GM03348 (cell line): ENCODE data around the gene LIF.
"Not testable (repeated sequence)": the region's sequence is repeated elsewhere in the genome, so short reads cannot be mapped to it uniquely, and the experiment has no call there.

Source experiments
- DNase-seq: peaks from one replicate; pipeline ENCODE4 v3.0.0; 2012; ENCODE audit warnings: low spot score

LIF gene

DNA sequence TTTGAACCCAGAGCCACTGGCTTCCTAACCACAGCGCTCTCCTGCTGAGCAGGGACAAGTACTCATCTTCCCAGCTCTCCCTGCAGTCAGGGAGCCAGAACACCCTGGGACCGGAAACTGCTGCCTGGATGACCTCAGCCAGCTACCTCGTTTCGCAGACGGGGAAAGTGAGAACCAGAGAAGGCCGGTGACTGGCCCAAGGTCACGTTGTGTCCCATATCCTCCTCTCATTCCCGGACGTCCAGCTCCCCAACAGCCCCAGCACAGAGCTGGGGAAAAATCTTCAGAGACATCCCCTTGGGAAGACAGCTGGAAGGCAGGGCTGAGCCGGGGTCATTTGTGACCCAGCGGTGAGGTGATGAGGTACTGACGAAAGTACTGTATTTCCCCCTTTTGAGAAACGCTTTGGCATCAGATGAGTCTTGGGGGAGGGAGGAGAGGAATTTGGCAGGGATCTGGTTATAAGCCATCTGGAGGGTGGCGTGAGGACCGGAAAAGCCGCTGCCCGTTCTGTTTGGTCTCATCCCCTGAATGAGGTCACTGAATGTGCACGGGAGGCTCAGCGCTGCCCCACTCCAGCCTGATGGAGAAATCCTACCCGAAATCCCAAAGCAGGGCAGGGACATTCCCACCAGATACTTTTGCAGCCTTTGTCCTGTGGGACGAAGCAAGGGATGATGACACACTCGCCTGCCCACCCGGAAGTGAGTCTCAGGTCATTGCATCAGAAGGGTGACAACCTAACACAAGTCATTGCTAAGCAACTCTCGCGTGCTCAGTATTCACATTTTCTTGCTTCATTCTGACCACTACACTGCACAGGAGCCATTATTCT is 41.1 kb downstream of the LIF start:
- DNase-seq, result peak; percentile 84

DNA sequence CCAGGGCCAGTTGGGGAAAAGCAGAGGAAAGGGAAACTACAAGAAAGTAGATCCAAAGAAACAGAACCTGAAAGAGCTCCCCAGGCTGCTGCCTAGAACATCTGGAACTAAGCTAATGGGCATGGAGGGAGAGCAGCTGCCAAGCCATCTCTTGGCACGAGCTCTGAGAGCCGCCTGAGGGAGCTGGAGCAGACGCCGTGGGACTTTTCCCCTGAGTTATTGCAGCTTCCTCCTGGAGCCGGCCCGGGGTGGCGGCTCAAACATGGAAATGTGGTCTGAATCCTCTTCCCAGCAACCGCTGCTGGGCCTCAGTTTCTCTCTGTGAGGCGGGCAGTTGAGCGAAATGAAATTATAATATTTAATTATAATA is 41.8 kb downstream of the LIF start:
- peak; percentile 81 for DNase-seq

DNA sequence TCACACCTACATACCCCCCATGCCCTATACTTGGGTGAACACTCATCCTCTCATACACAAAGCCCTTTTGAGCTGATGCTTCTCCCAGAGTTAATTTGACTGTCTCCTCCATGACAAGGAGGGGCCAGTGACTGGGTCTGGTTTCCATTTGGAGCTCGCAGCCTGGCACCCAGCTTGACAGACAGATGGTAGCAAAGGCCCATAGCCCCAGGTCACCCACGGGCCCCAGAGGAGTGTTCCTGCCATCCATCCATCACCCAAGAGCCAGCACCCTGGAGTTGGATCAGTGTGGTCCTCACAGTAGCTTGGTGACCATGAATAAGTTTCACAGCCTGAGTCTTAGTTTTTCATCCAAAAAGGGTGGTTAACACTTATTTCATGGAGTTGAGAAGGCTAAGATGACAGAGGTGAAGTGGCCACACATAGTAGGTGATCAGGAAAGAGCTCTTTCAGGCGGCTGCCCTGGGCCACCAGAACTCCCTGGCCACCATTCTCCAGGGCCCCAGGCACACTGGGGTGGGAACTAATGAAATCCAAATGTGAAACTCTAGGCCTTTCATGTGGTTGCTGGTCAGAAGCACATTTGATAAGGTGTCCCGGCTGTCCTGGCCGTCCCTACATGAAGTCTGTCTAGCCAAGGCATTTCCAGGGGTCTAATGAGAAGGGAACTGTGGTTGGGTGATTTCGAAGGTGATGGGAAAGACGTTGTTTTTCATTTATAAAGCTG is 42.4 kb downstream of the LIF start:
- no peak for DNase-seq

DNA sequence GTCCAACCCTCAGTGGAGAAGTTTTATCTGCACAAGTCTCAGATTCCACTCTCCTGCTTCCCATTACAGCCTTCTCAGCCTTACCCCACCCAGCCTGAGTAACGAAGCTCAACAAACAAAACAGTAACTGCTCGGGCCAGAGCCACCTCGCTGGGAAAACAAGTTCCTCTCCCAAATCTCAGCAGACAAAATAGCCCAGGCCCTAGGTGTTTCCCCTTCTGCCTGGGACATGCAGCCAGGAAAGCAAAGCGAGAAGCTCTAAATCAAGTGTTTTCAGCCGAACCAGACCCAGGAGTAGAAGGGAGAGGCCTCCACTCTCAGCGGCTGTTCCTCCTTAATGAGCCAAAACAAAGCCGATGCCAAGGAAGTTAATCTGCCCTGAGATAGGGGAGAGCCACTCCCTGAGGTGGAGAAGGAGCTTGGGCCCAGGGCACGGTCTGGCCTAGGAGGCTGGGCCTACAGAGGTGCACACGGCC is 44.0 kb downstream of the LIF start:
- no peak for DNase-seq

DNA sequence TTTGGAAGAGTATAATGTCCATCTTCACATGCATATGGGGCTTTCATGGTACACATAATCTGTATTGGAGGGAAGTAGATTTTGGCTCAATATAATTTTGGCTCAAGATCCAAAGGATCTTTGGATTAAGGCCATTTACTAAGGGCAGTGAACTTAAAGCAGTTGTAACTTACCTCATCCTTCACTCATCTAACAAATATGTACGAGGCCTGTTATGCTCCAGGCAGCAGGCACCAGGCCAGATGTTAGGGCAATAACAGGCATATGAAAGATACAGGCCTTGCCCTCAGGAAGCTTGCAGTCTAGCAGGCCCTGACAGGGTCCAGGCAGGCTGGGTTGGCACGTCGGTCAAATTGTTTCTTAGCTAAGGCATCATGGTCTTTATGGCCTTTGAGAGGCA is 44.6 kb downstream of the LIF start:
- DNase-seq, result no peak

DNA sequence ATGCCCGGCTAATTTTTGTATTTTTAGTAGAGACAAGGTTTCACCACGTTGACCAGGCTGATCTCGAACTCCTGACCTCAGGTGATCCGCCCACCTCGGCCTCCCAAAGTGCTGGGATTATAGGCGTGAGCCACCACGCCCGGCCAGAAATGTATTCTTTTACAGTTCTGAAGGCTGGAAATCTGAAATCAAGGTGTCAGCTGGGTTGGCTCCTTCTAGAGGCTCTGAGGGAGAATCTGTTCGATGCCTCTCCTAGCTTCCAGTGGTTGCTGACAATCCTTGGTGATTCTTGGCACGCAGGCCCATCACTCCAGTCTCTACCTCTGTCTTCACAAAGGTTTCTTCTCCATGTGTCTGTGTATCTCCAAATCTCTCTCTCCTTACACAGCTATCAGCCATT is 45.7 kb downstream of the LIF start:
- DNase-seq, result not testable (repeated sequence)

DNA sequence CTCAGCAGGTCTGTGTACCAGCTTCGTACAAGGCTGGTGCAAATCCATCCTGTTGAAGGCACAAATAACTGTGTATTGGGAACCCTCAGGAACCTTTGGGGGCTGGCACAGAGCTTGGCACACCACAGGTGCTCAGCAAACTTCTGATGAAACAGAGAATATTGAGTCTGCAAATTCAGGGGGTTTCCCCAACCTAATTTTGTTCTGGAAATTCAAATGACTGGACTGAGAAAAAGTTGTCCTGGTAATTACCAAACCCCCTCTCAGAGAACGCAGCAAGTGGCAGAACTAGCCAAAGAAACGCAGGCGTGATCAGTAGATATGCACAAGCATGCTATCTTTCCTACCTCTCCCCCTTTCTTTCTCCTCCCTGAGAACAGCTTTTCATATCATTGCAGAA is 47.6 kb downstream of the LIF start:
- DNase-seq, result no peak

DNA sequence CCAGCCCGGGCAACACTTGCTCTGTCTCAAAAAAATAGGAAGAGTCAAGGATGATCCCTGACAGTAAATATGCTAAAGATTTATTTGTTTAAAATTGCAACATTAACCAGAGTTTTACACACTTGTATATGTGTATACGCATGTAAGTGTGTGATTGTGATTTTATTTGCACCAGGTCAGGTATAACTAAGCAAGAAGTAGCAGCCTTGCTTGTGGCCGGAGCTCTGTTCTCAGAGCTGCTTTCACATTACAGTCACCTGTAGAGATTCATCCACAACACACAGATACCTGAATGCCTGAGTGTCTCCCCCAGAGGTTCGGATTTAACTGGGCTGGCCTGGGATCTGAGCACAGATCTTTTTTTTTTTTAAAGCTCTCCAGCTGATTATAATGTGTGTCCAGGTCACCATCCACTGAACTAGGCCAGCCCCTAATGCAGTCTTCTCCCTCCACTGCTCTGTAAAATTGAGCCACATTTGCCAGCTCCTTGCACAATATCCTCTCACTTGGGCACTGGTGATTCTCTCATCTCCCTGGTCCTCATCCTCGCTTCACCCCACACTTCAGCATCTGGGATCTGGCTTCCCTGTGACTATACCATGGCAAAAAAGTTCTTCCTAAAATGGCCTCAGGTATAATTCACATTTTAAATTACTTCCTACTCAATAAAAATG is 48.3 kb downstream of the LIF start:
- DNase-seq, result no peak

DNA sequence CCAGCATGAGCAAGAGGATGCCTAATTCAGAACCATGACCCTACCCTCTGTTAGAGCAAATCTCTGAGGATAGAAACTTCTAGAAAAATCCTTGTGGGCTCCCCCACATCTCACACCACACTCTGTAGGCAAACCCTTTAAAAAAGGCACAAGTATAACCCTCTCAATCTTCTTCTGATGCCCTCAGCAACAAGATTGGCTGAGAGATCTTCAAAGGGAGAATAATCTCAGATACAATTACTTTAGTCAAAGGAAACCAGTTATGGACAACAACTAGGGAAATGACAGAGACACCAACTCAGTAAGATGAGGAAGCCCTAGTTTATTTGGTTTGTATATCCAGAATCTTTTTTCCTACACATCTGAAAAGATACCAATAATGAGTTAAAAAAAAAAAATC is 49.2 kb downstream of the LIF start:
- DNase-seq, result no peak

DNA sequence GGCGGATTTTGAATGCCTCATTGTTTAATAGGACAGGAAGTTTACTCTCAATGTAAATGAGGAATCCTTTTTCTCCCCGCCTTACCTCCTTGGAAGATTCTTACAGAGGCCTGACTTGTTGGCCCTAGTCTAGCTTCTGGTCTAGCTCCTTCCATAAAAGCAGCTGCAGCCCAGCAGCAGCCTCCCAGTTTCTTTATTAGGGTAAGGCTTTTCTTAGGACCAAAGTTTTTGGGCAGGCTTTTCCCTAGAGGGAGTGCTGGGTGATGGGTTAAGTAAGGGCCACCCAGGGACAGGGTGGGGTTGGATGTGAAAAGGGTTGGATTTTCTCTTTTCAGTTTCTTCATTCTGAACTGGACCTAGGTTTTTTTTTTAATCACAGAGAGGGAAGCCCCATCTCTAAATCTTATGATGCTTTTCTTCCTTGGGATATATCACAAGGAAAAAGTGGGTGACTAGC is 49.7 kb downstream of the LIF start:
- no peak for DNase-seq

DNA sequence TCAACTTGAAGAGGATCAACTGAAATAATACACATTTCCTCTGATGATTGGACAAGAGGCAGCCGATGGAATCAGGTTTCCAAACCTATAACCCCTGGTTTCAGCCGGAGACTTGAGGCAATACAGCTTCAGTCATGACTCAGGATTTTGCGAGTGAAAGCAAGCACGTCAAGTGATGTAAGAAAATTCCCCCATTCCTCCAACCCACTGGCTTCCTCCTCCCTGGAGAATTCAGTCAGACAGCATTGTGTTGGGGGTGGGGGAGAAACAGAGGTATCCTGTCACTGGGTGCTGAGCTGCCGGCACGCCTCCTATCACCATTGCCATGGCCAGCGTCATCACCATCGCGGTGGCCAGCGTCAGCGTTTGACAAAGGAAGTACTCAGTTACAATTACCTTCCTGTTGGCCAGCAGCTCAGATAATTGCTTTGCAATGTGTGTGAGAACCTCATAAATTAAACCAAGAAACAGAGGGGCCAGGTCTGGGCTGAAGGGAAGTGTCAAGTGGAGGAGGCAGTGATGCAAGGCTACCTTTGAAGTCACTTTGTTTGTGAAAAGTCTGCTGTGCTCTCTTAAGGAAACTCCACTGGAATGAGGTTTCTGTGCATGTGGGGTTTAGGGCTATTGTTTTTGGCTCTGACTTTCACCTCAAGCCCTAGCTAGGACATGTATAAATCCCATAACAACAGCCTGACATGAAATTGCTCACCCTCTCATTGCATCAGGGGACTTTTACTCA is 50.2 kb downstream of the LIF start:
- DNase-seq, result peak; percentile 84

DNA sequence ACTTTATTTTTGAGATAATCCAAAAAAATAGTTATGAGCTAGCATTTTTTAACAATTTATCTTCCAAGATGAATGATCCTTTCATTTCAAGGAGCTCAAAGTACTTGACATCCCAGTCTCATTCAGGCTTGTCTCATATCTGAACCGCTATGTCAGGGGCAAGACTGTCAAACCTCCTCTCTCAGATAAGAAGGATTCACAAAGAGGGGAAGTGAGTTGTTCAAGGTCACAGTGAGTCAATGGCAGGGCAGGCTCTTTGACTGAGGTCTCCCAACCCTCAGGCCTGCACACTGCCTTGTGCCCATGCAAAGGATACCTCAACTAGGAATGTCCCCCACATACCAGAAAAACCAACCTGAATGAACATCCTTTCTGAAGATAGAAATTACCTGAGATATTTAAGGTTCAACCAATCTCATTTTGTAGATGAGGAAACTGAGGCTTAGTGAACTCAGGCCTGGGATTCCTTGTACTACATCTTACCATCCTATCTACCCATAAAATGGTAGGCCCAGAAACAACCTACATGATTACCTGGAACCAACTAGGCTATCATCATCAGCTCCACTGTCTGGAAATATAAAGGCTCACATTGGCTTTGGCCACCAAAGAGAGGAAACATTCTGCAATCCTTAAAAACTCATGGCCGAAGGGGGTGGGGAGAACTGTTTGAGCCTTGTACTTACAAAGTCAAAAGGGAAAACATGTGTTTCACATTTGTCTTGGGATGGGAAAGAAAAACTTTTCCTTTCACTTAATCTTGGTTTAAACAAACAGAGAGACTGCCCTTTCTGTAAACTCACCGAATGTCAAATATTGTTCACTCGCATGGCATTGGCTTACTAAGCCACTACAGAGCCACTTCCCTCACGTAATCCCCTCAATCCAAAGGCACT is 51.1 kb downstream of the LIF start:
- DNase-seq, result peak; percentile 48

DNA sequence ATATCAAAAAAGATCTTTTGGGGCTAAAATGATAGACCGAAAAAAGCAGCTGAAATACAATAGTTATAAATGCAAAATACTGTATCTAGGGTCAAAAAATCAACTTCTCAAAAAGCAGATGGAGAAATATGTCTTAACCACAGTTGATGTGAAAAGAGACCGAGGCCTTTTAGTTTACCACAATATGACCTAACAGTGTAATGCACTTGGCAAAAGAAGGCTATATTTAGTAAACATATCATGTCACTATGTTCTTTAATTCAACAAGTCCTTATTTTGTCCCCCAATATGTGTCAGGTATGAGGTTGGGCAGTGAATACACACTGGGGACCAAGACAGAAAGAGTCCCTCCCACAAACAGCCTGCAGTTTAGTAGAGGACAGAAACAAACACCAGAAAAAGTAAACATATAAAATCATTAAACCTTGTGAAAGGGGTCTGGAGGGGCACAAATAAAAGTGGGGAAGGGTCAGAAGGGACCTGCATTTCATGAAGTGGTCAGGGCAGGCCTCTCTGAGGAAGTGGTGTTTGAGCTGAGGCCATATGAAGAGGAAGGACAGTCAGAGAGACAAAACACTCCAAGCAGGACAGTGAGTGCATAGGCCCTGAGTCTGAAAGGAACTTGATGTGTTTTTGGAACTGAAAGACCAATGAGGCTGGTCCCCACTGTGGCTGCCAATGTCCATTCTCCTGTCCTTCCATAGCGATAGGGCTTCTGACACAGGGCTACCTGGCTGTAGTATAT is 53.4 kb downstream of the LIF start:
- no peak for DNase-seq

DNA sequence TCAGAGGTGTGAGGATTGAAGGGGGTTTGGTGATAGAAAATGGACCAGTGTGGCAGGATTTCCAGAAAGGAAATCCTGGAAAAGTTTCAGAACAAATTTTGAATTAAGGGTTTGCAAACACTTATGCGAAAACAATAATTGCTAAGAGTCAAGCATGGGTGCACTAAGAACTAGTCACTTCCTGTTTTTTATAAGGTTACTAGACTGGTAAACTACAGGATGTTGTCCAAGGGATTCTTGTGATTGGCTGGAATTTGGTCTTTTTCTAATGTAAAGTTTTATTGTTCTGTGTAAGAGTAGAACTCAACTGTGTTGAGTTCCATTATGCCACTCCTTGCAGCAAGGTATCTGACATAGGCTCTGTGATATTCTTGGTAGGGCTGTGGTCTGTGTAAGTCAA is 54.1 kb downstream of the LIF start:
- no peak for DNase-seq

DNA sequence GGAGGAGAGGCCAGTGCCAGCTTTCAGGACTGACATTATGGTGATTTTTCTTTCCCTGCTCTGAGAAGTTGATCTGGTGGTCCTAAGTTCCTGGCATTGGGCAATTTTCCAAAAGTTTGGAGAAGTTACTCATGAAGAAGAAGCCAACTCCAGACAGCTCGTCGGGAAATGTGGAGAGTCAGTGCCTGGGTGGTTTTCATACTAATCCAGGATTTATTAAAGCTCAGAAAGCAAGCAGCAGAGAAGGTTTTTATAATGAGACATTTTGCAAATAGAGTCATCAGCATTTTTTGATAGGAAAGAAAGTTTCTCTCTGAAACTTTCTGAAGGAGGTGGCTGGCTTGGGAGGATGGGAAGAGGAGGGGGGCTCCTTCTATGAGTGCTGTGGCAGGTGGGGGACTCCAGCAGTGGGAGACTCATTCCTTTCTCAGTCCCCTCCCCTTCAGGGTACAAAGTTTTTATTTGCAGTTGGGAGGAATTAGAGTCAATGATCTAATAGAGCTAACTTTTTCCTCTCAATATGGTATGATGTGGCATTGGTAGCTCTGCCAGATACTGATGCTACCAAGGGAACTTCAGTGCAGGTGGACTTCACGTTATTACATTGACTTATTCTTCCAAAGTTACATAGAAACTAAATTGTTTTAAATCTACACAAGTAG is 55.4 kb downstream of the LIF start:
- DNase-seq, result no peak

DNA sequence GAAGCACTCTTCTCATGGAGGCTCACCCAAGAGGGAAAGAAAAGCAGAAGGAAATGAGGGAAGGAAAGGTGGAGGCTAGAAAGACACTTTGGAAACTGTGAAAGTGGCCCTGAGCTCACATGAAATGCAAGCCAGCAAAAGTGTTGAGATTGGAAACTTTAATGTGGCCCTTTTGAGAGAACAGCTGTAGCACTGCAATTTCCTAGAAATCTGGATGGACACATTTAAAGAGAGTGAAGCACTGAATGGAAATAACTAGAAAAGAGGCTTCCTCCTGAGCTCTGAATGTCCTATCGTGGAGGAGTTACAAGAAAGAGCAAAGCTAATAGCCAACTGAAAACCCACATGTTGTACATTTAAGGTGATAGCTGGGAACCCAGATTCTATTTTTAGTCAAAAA is 56.0 kb downstream of the LIF start:
- no peak for DNase-seq
